GM12865 (cell line): Measurements from ENCODE around the gene VWA3A.
"Not testable (repeated sequence)": the region's sequence is repeated elsewhere in the genome, so short reads cannot be mapped to it uniquely, and the experiment has no call there.

Source experiments
- DNase-seq: peaks from one replicate; pipeline ENCODE4 v3.0.0; 2010; ENCODE audit warnings: low read depth
- H3K4me3 ChIP-seq: 2 replicates; pipeline ENCODE4 v1.5.1; 2011; ENCODE audit warnings: mild to moderate bottlenecking, low read depth, low read length, control low read depth
- CTCF ChIP-seq: IDR thresholded peaks from 2 replicates; pipeline ENCODE4 v1.5.1; 2011; ENCODE audit warnings: low read length, control low read depth, low read depth, inconsistent platforms; ENCODE audit not compliant: insufficient read depth; ENCODE audit errors: missing control alignments

The VWA3A gene

GRCh38 chr16:22139008-22139407, 46.7 kb downstream of the VWA3A start:
- DNase-seq = no peak
- no peak for TF ChIP-seq CTCF
- H3K4me3 ChIP-seq = no peak overlapping the region

- DNase-seq = no peak
- TF ChIP-seq CTCF = no peak
- H3K4me3 ChIP-seq = no peak overlapping the region
Observed at GRCh38 chr16:22139732-22140131, 47.4 kb downstream of the VWA3A start.

- H3K4me3 ChIP-seq = no peak overlapping the region
- peak; percentile 48 for TF ChIP-seq CTCF
- peak; percentile 15 for DNase-seq
Observed at GRCh38 chr16:22141767-22142166, 49.4 kb downstream of the VWA3A start.

GRCh38 chr16:22144520-22144919, 52.2 kb downstream of the VWA3A start:
- H3K4me3 ChIP-seq = no peak overlapping the region
- no peak for DNase-seq
- no peak for TF ChIP-seq CTCF

GRCh38 chr16:22147853-22148252, 55.5 kb downstream of the VWA3A start:
- TF ChIP-seq CTCF = no peak
- DNase-seq = no peak
- H3K4me3 ChIP-seq = no peak overlapping the region

GRCh38 chr16:22151246-22151998, 59.1 kb downstream of the VWA3A start:
- no peak for DNase-seq
- TF ChIP-seq CTCF = no peak
- no peak overlapping the region for H3K4me3 ChIP-seq

GRCh38 chr16:22152316-22152715, 60.0 kb downstream of the VWA3A start:
- no peak overlapping the region for H3K4me3 ChIP-seq
- TF ChIP-seq CTCF = no peak
- DNase-seq = no peak

- not testable (repeated sequence) for H3K4me3 ChIP-seq, DNase-seq
Observed at GRCh38 chr16:22153078-22153477, 60.7 kb downstream of the VWA3A start.
